Mesenchymal stem cell (in vitro differentiated cells and primary cell): Measurements from ENCODE around the gene MDFI. TPM values are rescaled to one million over a fixed set of nuclear protein-coding genes. Genes with fewer than 3 reads are reported as not detected.

Source experiments
- DNase-seq: peaks from one replicate; pipeline ENCODE4 v3.0.0-alpha.2; 2013
- H2AFZ ChIP-seq: one replicate; pipeline ENCODE4 v1.6.1; 2013; ENCODE audit warnings: low read depth, mild to moderate bottlenecking, control low read depth, inconsistent platforms, low read length, moderate library complexity
- H2AK5ac ChIP-seq: 2 replicates; pipeline ENCODE4 v1.6.1; 2013; ENCODE audit warnings: low read length, moderate library complexity, mild to moderate bottlenecking, inconsistent platforms; ENCODE audit not compliant: severe bottlenecking
- H2BK120ac ChIP-seq: one replicate; pipeline ENCODE4 v1.6.1; 2013; ENCODE audit warnings: low read depth, mild to moderate bottlenecking, inconsistent platforms, low read length, moderate library complexity
- H2BK12ac ChIP-seq, 2 experiments: one replicate each; pipeline ENCODE4 v1.6.1; 2013; ENCODE audit warnings: inconsistent platforms in 2 of 2, low read length in 2 of 2, mild to moderate bottlenecking in 2 of 2, moderate library complexity in 2 of 2, control low read depth in 1 of 2
- H2BK15ac ChIP-seq: one replicate; pipeline ENCODE4 v1.6.1; 2013; ENCODE audit warnings: mild to moderate bottlenecking, low read depth, inconsistent platforms; ENCODE audit not compliant: poor library complexity, severe bottlenecking
- H2BK5ac ChIP-seq: 2 replicates; pipeline ENCODE4 v1.6.1; 2013; ENCODE audit warnings: low read depth, mild to moderate bottlenecking, low read length, control low read depth, inconsistent platforms; ENCODE audit not compliant: poor library complexity, severe bottlenecking
- H3K14ac ChIP-seq, 2 experiments: one replicate each; pipeline ENCODE4 v1.6.1; 2013; ENCODE audit warnings: inconsistent platforms in 2 of 2, low read length in 2 of 2, control low read depth in 1 of 2, mild to moderate bottlenecking in 1 of 2, moderate library complexity in 1 of 2
- H3K18ac ChIP-seq, 2 experiments: one replicate each; pipeline ENCODE4 v1.6.1; 2013; ENCODE audit warnings: inconsistent platforms in 2 of 2, low read length in 2 of 2, control low read depth in 1 of 2, low read depth in 1 of 2, mild to moderate bottlenecking in 1 of 2
- H3K23ac ChIP-seq, 2 experiments: one replicate each; pipeline ENCODE4 v1.6.1; 2013; ENCODE audit warnings: inconsistent platforms in 2 of 2, low read length in 2 of 2, mild to moderate bottlenecking in 2 of 2, moderate library complexity in 2 of 2, control low read depth in 1 of 2
- H3K27ac ChIP-seq: 2 replicates; pipeline ENCODE4 v1.5.1; 2013; ENCODE audit warnings: mild to moderate bottlenecking, moderate library complexity, low read length, control low read depth, inconsistent platforms; ENCODE audit not compliant: poor library complexity, severe bottlenecking
- H3K27me3 ChIP-seq, 2 experiments: 2 replicates each; pipeline versions ENCODE4 v1.6.1 to v1.7.0; 2013; ENCODE audit warnings: low read length in 2 of 2, mild to moderate bottlenecking in 2 of 2, moderate library complexity in 2 of 2, control low read depth in 1 of 2, inconsistent platforms in 1 of 2; ENCODE audit not compliant: control insufficient read depth in 1 of 2, insufficient read depth in 1 of 2
- H3K36me3 ChIP-seq, 2 experiments: 2 replicates each; pipeline versions ENCODE4 v1.6.1 to v1.7.0; 2013; ENCODE audit warnings: low read length in 2 of 2, control low read depth in 1 of 2, inconsistent platforms in 1 of 2, low read depth in 1 of 2, mild to moderate bottlenecking in 1 of 2; ENCODE audit not compliant: insufficient read depth in 2 of 2, control insufficient read depth in 1 of 2
- H3K4ac ChIP-seq, 2 experiments: one replicate each; pipeline ENCODE4 v1.6.1; 2013; ENCODE audit warnings: inconsistent platforms in 2 of 2, low read length in 2 of 2, mild to moderate bottlenecking in 2 of 2, moderate library complexity in 2 of 2, control low read depth in 1 of 2, low read depth in 1 of 2
- H3K4me1 ChIP-seq: 2 replicates; pipeline ENCODE4 v1.6.1; 2013; ENCODE audit warnings: low read depth, low read length, control low read depth; ENCODE audit not compliant: control insufficient read depth, insufficient read depth
- H3K4me2 ChIP-seq: 2 replicates; pipeline ENCODE4 v1.6.1; 2013; ENCODE audit warnings: low read length, mild to moderate bottlenecking, inconsistent platforms; ENCODE audit not compliant: poor library complexity, severe bottlenecking
- H3K4me3 ChIP-seq, 2 experiments: 2 replicates each; pipeline versions ENCODE4 v1.5.1 to v1.7.0; 2013; ENCODE audit warnings: low read length in 2 of 2, mild to moderate bottlenecking in 2 of 2, control low read depth in 1 of 2, low read depth in 1 of 2; ENCODE audit not compliant: insufficient read depth in 1 of 2
- H3K79me1 ChIP-seq: replicated peaks from 2 replicates; pipeline ENCODE4 v1.6.1; 2013; ENCODE audit warnings: mild to moderate bottlenecking, control low read depth, low read length, inconsistent platforms; ENCODE audit not compliant: poor library complexity, severe bottlenecking
- H3K9ac ChIP-seq: 2 replicates; pipeline ENCODE4 v1.7.0; 2013; ENCODE audit warnings: mild to moderate bottlenecking, low read length, moderate library complexity
- H3K9me3 ChIP-seq: 2 replicates; pipeline ENCODE4 v1.7.0; 2013; ENCODE audit warnings: mild to moderate bottlenecking, low read length; ENCODE audit not compliant: control insufficient read depth
- H4K8ac ChIP-seq: one replicate; pipeline ENCODE4 v1.6.1; 2013; ENCODE audit warnings: inconsistent platforms, mild to moderate bottlenecking, low read length, moderate library complexity
- H4K91ac ChIP-seq: one replicate; pipeline ENCODE4 v1.6.1; 2013; ENCODE audit warnings: mild to moderate bottlenecking, low read length, inconsistent platforms
- WGBS: methylation state at CpG from one replicate; pipeline ENCODE4 v1.1.7; 2013; ENCODE audit warnings: mixed read lengths; 5-methylcytosine and 5-hydroxymethylcytosine counted together
- polyA plus RNA-seq, 2 experiments: library from polyadenylated mRNA; stranded (reverse); fragments of 200-250 nt; gene quantifications; one replicate each; pipeline ENCODE4 v1.2.3, GENCODE V29; 2013

The MDFI gene, protein sequence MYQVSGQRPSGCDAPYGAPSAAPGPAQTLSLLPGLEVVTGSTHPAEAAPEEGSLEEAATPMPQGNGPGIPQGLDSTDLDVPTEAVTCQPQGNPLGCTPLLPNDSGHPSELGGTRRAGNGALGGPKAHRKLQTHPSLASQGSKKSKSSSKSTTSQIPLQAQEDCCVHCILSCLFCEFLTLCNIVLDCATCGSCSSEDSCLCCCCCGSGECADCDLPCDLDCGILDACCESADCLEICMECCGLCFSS
- polyA plus RNA-seq (2013, experiment 1 of 2) = 48.8 TPM
- polyA plus RNA-seq (2013, experiment 2 of 2) = 49.1 TPM

- Histone ChIP-seq H3K18ac (peak within 1 kb of the TSS; percentile 88 to 96), H3K23ac (peak within 1 kb of the TSS in 1 of 2 experiments; percentile 81), H2BK15ac (peak within 1 kb of the TSS; percentile 96), H3K9ac (no peak within 1 kb of the TSS), H2AK5ac (no peak within 1 kb of the TSS), H3K36me3 (peaks cover 0 to 16% of the 10 kb centered on the region in 2 experiments), H3K4me3 (peak within 1 kb of the TSS; percentile 18 to 76), H2AFZ (no peak within 1 kb of the TSS), H3K79me1 (peaks cover 8% of the 10 kb centered on the region), H2BK5ac (no peak within 1 kb of the TSS), H2BK12ac (peak within 1 kb of the TSS; percentile 38 to 85), H3K9me3 (no peaks in the 10 kb centered on the region), H3K4ac (peak within 1 kb of the TSS; percentile 88 to 94), H3K27me3 (peaks cover 0 to 87% of the 10 kb centered on the region in 2 experiments), H3K4me2 (peak within 1 kb of the TSS; percentile 76), H4K91ac (peak within 1 kb of the TSS; percentile 93), H3K27ac (peak within 1 kb of the TSS; percentile 68), H3K14ac (peak within 1 kb of the TSS in 1 of 2 experiments; percentile 86), H2BK120ac (peak within 1 kb of the TSS; percentile 94), H4K8ac (peak within 1 kb of the TSS; percentile 79), H3K4me1 (peaks cover 54% of the 10 kb centered on the region)
- peak; percentile 49 for DNase-seq
- under 1% methylated on average over 69 of the region's 86 CpGs for WGBS
Measured at GRCh38 chr6:41638002-41638934, at the start of gene MDFI. TSS of gene MDFI (plus strand) at chr6:41638468. CDS start at chr6:41638750, 282 bp downstream.

- no peak overlapping the region for H2BK15ac ChIP-seq
- no peak overlapping the region for H2BK120ac ChIP-seq
- WGBS = 90% methylated on average over 4 of the region's 4 CpGs
- no peak overlapping the region for H4K8ac ChIP-seq
- H3K27me3 ChIP-seq = no peaks in the 10 kb centered on the region
- peaks cover 9% of the 10 kb centered on the region for H3K4me1 ChIP-seq
- no peak overlapping the region for H3K9ac ChIP-seq
- no peak overlapping the region for H4K91ac ChIP-seq
- H3K23ac ChIP-seq = no peak overlapping the region
- no peak overlapping the region for H3K4me2 ChIP-seq
- H3K79me1 ChIP-seq = peaks cover 16% of the 10 kb centered on the region
- no peak overlapping the region for H2AFZ ChIP-seq
- DNase-seq = no peak
- H3K14ac ChIP-seq = no peak overlapping the region
- peaks cover 29 to 87% of the 10 kb centered on the region in 2 experiments for H3K36me3 ChIP-seq
- H2BK12ac ChIP-seq = no peak overlapping the region
- no peak overlapping the region for H2BK5ac ChIP-seq
- no peaks in the 10 kb centered on the region for H3K9me3 ChIP-seq
- no peak overlapping the region for H3K18ac ChIP-seq
- H2AK5ac ChIP-seq = no peak overlapping the region
- H3K27ac ChIP-seq = no peak overlapping the region
- H3K4ac ChIP-seq = no peak overlapping the region
- H3K4me3 ChIP-seq = no peak overlapping the region
Measured at GRCh38 chr6:41589223-41589622, 49.0 kb upstream of the MDFI start.

DNA sequence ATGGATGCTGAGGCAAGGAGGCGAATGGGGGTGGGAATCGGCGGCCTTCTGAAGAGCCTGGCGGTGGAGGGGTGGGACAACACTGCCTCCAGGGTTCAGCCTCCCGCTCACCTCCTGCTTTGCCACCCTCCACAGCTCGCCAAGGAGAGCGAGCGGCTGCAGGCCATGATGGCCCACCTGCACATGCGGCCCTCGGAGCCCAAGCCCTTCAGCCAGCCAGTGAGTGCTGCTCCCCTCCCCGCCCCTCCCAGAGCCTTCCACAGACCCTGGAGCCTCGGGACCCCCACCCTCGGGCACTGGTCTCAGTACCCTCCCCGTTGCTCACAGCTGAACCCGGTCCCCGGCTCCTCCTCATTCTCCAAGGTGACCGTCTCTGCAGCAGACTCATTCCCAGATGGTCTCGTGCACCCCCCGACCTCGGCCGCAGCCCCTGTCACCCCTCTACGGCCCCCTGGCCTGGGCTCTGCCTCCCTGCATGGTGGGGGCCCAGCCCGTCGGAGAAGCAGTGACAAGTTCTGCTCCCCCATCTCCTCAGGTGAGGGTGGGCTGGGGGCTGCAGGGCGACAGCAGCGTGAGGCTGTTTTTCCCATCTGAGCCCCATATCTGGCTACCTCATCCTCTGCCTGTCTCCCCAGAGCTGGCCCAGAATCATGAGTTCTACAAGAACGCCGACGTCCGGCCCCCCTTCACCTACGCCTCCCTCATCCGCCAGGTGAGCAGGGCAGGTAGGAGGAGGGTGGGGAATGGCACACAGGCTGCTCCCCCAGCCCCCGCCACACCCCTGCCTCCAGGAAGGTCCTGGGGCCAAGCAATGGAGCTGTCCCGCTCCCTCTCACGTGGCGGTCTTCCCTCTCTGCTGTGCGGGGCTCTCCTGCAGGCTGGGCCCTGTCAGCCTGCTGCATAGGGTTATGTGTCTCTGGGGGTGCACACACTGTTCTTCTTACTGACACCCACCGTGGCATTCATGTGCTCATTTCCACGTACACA, 48.3 kb upstream of the MDFI start:
- H3K9ac ChIP-seq = no peak overlapping the region
- H4K8ac ChIP-seq = no peak overlapping the region
- H3K36me3 ChIP-seq = peaks cover 25 to 89% of the 10 kb centered on the region in 2 experiments
- H3K4me1 ChIP-seq = peaks cover 4% of the 10 kb centered on the region
- H2BK12ac ChIP-seq = no peak overlapping the region
- H3K79me1 ChIP-seq = peaks cover 12% of the 10 kb centered on the region
- no peak overlapping the region for H2BK120ac ChIP-seq
- H3K9me3 ChIP-seq = no peaks in the 10 kb centered on the region
- H3K4ac ChIP-seq = no peak overlapping the region
- no peaks in the 10 kb centered on the region for H3K27me3 ChIP-seq
- H2AK5ac ChIP-seq = no peak overlapping the region
- peak overlapping the region; percentile 39 for H4K91ac ChIP-seq
- no peak overlapping the region for H3K4me3 ChIP-seq
- H3K23ac ChIP-seq = no peak overlapping the region
- no peak overlapping the region for H3K18ac ChIP-seq
- no peak overlapping the region for H2AFZ ChIP-seq
- DNase-seq = no peak
- no peak overlapping the region for H3K14ac ChIP-seq
- H2BK15ac ChIP-seq = no peak overlapping the region
- no peak overlapping the region for H3K27ac ChIP-seq
- H2BK5ac ChIP-seq = no peak overlapping the region
- no peak overlapping the region for H3K4me2 ChIP-seq
- 95% methylated on average over 37 of the region's 39 CpGs for WGBS
